ENCODE measurements around the gene HNRNPR. TPM values are rescaled to one million over a fixed set of nuclear protein-coding genes. Genes with fewer than 3 reads are reported as not detected.

Gene HNRNPR
- total RNA-seq, 1 experiment from 2014 or later: 198 TPM

GRCh38 chr1:23357138-23357908, 13.2 kb upstream of the HNRNPR start:
- H3K4me1 ChIP-seq (replicated peaks; ENCODE audit: insufficient read depth): no peaks in the 10 kb centered on the region
- H3K4me2 ChIP-seq: no peak overlapping the region
- no peaks in the 10 kb centered on the region; the same call in 1 of the 2 replicates for H3K79me2 ChIP-seq (ENCODE audit: low read depth)
- POLR2A ChIA-PET (ENCODE audit: unreplicated experiment): no interaction called here
- H3K4me3 ChIP-seq: no peak overlapping the region
- H3K27ac ChIP-seq: no peak overlapping the region
- no peaks in the 10 kb centered on the region for H3K9me2 ChIP-seq (ENCODE audit: insufficient read depth)
- no peaks in the 10 kb centered on the region for H3K27me3 ChIP-seq (ENCODE audit: insufficient read depth, low read depth)
- intact Hi-C loops (cut with micrococcal nuclease; ENCODE audit: unreplicated experiment): no loop called here
- peaks cover 13% of the 10 kb centered on the region for H3K36me3 ChIP-seq (ENCODE audit: low read depth)
- TF ChIP-seq CTCF (conservative IDR thresholded peaks at IDR 0.05): no peak
- no peak for TF ChIP-seq EZH2 (IDR thresholded peaks at IDR 0.05; ENCODE audit: low read depth)
- no peak overlapping the region for H2AFZ ChIP-seq
- H3F3A ChIP-seq (ENCODE audit: insufficient read depth, low read depth): no peaks in the 10 kb centered on the region
- no peaks in the 10 kb centered on the region for H4K20me1 ChIP-seq (ENCODE audit: insufficient read depth)
- peaks cover 29% of the 10 kb centered on the region for H3K9me3 ChIP-seq (ENCODE audit: insufficient read depth, low read depth)
- CTCF ChIA-PET: no interaction called here
- DNase-seq: no peak
- BruUV-seq (replicated peaks): no TSS peak

GRCh38 chr1:23356471-23357137, 12.5 kb upstream of the HNRNPR start:
- Histone ChIP-seq H3K27ac (no peak overlapping the region), H3K9me2 (ENCODE audit: insufficient read depth) (no peaks in the 10 kb centered on the region), H3K36me3 (ENCODE audit: low read depth) (peaks cover 6% of the 10 kb centered on the region), H3K4me1 (replicated peaks; ENCODE audit: insufficient read depth) (no peaks in the 10 kb centered on the region), H3K9me3 (ENCODE audit: insufficient read depth, low read depth) (peaks cover 22% of the 10 kb centered on the region), H2AFZ (no peak overlapping the region), H3K4me2 (no peak overlapping the region), H3K79me2 (ENCODE audit: low read depth) (no peaks in the 10 kb centered on the region; the same call in 1 of the 2 replicates), H3K4me3 (no peak overlapping the region), H3F3A (ENCODE audit: insufficient read depth, low read depth) (no peaks in the 10 kb centered on the region), H4K20me1 (ENCODE audit: insufficient read depth) (no peaks in the 10 kb centered on the region), H3K27me3 (ENCODE audit: insufficient read depth, low read depth) (no peaks in the 10 kb centered on the region)
- TF ChIP-seq CTCF (conservative IDR thresholded peaks at IDR 0.05): no peak
- TF ChIP-seq EZH2 (IDR thresholded peaks at IDR 0.05; ENCODE audit: low read depth): no peak
- no TSS peak for BruUV-seq (replicated peaks)
- DNase-seq: no peak
- intact Hi-C loops (cut with micrococcal nuclease; ENCODE audit: unreplicated experiment): no loop called here
- CTCF ChIA-PET: no interaction called here
- POLR2A ChIA-PET (ENCODE audit: unreplicated experiment): no interaction called here

- no peaks in the 10 kb centered on the region for H4K20me1 ChIP-seq (ENCODE audit: insufficient read depth)
- no peak overlapping the region for H3K27ac ChIP-seq
- H3K4me2 ChIP-seq: no peak overlapping the region
- no TSS peak for BruUV-seq (replicated peaks)
- H3K27me3 ChIP-seq (ENCODE audit: insufficient read depth, low read depth): no peaks in the 10 kb centered on the region
- no peaks in the 10 kb centered on the region for H3K36me3 ChIP-seq (ENCODE audit: low read depth)
- POLR2A ChIA-PET (ENCODE audit: unreplicated experiment): no interaction called here
- H3K4me1 ChIP-seq (replicated peaks; ENCODE audit: insufficient read depth): no peaks in the 10 kb centered on the region
- no peaks in the 10 kb centered on the region for H3F3A ChIP-seq (ENCODE audit: insufficient read depth, low read depth)
- no peaks in the 10 kb centered on the region for H3K79me2 ChIP-seq (ENCODE audit: low read depth)
- H3K9me2 ChIP-seq (ENCODE audit: insufficient read depth): no peaks in the 10 kb centered on the region
- H3K4me3 ChIP-seq: no peak overlapping the region
- intact Hi-C loops (cut with micrococcal nuclease; ENCODE audit: unreplicated experiment): no loop called here
- CTCF ChIA-PET: no interaction called here
- H2AFZ ChIP-seq: no peak overlapping the region
- DNase-seq: no peak
- no peaks in the 10 kb centered on the region; the same call in 1 of the 2 replicates for H3K9me3 ChIP-seq (ENCODE audit: insufficient read depth, low read depth)
- TF ChIP-seq EZH2 (IDR thresholded peaks at IDR 0.05; ENCODE audit: low read depth) (no peak), CTCF (conservative IDR thresholded peaks at IDR 0.05) (no peak)
Observed at GRCh38 chr1:23354245-23354644, 10.2 kb upstream of the HNRNPR start.

All from PC-9 (cell line).